Measurements from ENCODE around the gene EYA4. TPM values are rescaled to one million over a fixed set of nuclear protein-coding genes. Genes with fewer than 3 reads are reported as not detected.

EYA4 gene
- total RNA-seq, 2 donors from 2014 or later = 7.2 to 8.5 TPM

DNA sequence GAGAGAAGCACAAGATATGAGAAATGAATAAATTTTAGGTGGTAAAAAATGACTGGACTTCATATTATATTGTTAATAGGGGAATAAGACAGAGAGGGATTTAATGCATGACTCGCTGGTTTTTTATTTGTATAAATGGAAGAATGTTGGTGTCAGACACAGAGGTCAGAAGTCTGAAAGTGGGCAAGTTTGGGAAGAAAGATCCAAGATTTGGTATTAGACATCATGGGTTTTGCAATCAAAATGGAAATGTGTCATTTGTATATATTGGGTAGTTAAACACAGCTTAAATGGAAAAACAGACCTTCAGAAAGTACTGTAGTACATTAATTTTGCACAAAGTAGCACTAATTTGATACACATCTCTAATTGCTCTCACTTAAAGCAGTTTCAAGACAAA is 96.2 kb downstream of the EYA4 start:
- no peak for DNase-seq
- intact Hi-C loops (cut with DNase I) = no loop called here
- no peak for ATAC-seq

GRCh38 chr6:133339543-133340384 is 98.6 kb downstream of the EYA4 start:
- intact Hi-C loops (cut with DNase I) = no loop called here
- ATAC-seq (no peak), DNase-seq (no peak)

- intact Hi-C loops (cut with DNase I) = no loop called here
- no peak for DNase-seq
- ATAC-seq = peak in 1 of 2 donors; percentile 56
Measured at GRCh38 chr6:133340557-133340956, 99.4 kb downstream of the EYA4 start.

GRCh38 chr6:133341607-133342158 is 100.5 kb downstream of the EYA4 start:
- no peak for ATAC-seq
- intact Hi-C loops (cut with DNase I) = no loop called here
- DNase-seq = no peak

GRCh38 chr6:133343220-133343619 is 102.1 kb downstream of the EYA4 start:
- ATAC-seq = no peak
- intact Hi-C loops (cut with DNase I) = no loop called here
- DNase-seq = no peak

- DNase-seq (no peak), ATAC-seq (no peak)
- intact Hi-C loops (cut with DNase I) = no loop called here
Measured at GRCh38 chr6:133348846-133349245, 107.7 kb downstream of the EYA4 start.

DNA sequence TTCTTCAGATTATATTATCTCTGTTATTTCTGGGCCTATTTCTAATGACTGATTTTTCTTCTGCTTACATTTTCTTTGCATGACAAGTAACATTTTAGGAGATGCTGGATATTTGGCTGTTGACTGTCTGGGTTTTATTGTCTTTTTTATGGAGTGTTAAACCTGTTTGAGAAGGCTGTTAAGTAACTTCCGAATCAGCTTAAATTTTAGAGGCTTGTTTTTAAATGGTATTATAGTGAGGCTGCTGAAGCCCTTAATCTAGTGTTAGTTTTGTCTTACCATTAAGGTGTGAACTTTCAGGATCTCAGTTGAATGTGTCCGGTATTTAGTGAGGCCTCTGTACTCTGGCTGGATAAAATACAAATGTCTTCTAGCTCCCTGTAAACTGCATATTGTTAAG is 109.8 kb downstream of the EYA4 start:
- intact Hi-C loops (cut with DNase I) = no loop called here
- DNase-seq = no peak
- ATAC-seq = no peak

- ATAC-seq (no peak), DNase-seq (no peak)
- intact Hi-C loops (cut with DNase I) = no loop called here
Measured at GRCh38 chr6:133352046-133352445, 110.9 kb downstream of the EYA4 start.

GRCh38 chr6:133353061-133353460 is 111.9 kb downstream of the EYA4 start:
- DNase-seq (no peak), ATAC-seq (no peak)
- intact Hi-C loops (cut with DNase I) = no loop called here

GRCh38 chr6:133355922-133356321 is 114.8 kb downstream of the EYA4 start:
- no peak for DNase-seq
- intact Hi-C loops (cut with DNase I) = no loop called here
- no peak for ATAC-seq

- no peak for ATAC-seq
- intact Hi-C loops (cut with DNase I) = no loop called here
- no peak for DNase-seq
Measured at GRCh38 chr6:133358574-133359150, 117.5 kb downstream of the EYA4 start.

- ATAC-seq (peak in 1 of 2 donors; percentile 81), DNase-seq (no peak)
- intact Hi-C loops (cut with DNase I) = no loop called here
Measured at GRCh38 chr6:133359256-133359655, 118.1 kb downstream of the EYA4 start.

DNA sequence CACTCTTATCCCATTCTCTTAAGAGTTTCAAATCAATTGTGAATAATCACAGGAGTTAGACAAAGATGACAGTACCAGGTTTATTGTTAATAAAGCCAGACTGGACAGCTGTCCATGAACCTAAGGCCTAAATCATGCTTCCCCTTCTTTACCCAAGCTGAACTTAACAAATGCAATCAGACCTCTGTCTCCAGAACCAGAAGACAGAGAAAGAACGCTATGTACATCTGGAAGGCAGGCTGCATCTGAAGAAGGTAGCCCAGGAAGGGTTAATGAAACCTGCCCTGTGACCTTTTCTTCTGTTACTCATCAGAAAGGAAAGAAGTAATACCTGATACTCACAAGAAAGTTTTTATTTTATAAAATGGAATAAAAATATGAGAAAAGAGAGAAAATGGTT is 118.6 kb downstream of the EYA4 start:
- intact Hi-C loops (cut with DNase I) = no loop called here
- DNase-seq = no peak
- ATAC-seq = no peak

- no peak for DNase-seq
- ATAC-seq = peak in 1 of 2 donors; percentile 60
- intact Hi-C loops (cut with DNase I) = no loop called here
Measured at GRCh38 chr6:133360194-133360593, 119.0 kb downstream of the EYA4 start.

DNA sequence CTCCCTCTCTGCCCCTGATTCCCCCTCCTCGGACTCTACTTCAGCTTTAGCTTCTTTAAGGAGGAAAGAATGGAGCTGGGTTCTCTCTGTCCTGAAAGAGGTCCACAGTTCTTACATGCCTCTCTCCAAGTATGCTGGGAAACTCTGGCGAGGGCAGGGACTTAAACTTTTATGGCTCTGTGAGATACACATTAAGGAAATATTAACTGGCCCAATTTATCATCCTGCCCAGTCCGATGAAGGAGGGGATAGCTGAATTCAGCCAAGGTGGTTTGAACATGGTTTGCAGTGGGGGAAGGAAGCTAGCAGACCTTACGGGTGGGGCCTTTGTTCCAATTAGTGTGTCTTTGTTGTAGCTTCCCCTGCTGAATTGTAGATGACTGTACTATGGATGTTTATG is 121.7 kb downstream of the EYA4 start:
- intact Hi-C loops (cut with DNase I) = no loop called here
- DNase-seq (no peak), ATAC-seq (no peak)

DNA sequence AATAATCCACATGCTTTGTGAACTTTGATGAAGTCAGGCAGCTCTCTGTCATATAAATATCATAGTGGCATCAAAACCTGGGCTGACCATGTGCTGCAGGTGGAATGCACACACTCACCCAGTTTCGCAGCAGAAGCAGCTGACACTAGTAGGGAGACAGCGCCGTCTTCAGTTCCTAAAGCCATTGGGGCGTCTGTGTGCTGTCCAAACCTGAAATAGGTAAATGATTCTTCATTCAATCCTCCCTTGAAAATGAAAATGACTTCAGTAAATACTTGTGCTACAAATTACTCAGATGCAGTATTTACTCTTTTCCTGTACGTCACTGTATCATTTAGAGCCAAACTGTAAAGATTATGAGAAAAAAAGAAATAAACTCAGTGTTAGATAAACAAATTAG is 127.5 kb downstream of the EYA4 start:
- no peak for ATAC-seq
- DNase-seq = no peak
- intact Hi-C loops (cut with DNase I) = no loop called here

DNA sequence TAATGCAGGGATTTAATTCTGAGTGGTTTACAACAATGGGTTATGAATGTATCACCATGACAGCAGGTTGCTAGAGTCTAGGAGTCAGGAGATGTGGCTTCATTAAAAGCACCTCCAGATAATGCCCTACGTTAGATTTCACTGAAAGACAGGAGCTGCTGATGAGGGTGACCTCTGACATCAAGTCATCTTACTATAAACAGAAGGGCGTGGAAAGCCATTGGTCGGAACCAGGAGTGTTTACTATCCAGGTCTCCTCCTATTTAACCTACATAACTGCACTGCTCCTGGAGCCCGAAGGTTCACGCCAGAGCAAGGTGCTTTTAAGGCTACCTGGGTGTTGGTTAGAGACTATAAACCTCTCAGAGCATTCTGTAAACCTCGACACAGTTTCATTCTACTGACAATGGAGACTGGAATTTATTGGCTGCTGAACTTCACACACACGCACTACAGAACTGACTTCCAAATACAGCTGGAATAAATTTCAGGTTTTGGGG is 128.7 kb downstream of the EYA4 start:
- intact Hi-C loops (cut with DNase I) = no loop called here
- ATAC-seq (no peak), DNase-seq (no peak)

- intact Hi-C loops (cut with DNase I) = no loop called here
- no peak for ATAC-seq
- no peak for DNase-seq
Measured at GRCh38 chr6:133376743-133377142, 135.6 kb downstream of the EYA4 start.

- DNase-seq (no peak), ATAC-seq (no peak)
- intact Hi-C loops (cut with DNase I) = no loop called here
Measured at GRCh38 chr6:133377219-133377618, 136.1 kb downstream of the EYA4 start.

DNA sequence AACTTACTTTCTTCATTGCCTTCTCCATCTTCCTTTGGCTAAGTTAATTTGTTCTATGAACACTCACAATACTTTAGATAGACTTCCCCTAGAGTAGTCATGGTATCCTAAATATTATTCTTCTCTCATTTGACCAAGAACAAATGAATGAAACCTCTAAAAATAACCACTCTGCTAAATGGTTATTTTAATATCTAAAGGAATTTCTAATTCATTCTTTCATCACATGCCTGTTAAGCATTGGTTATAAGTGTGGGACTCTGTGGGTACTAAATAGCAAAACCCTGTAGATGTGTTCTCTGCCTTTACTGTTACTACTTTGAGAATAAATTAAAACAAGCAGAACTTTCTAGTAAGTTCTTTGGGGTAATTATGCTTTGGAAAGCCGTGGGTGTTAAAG is 138.9 kb downstream of the EYA4 start:
- no peak for DNase-seq
- ATAC-seq = no peak
- intact Hi-C loops (cut with DNase I) = no loop called here

DNA sequence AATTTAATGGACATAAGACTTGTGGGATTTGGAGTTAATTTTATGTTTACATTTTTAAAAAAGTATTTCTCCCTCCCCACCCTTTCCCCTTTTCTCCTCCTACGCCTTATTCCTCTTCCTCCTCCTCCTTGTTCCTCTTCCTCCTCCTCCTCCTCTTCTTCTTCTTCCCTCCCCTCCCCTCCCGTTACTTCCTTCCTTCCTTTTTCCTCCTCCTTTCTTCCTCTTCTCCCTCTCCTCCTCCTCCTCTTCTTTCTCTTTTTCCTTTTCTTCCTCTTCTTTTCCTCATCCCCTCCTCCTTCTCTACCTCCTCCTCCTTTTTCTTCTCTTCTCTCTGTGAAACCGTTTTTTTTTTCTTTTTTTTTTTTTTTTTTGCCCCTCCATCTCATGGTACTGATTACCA is 139.6 kb downstream of the EYA4 start:
- ATAC-seq (no peak), DNase-seq (no peak)
- intact Hi-C loops (cut with DNase I) = no loop called here
